Caco-2 (cell line): Measurements from ENCODE around the gene PPT2. TPM values are rescaled to one million over a fixed set of nuclear protein-coding genes. Genes with fewer than 3 reads are reported as not detected.
"Not testable (repeated sequence)": the region's sequence is repeated elsewhere in the genome, so short reads cannot be mapped to it uniquely, and the experiment has no call there.

ENCODE experiments used
- BruUV-seq: library from RNA; stranded (reverse); fragments of 400-500 nt; replicated peaks from 2 replicates; lab custom pipeline; 2021; lab: Mats Ljungman, UMichigan
- CTCF ChIA-PET: fragments of 300-600 bp; sonication (Branson Sonifier 250); formaldehyde crosslinking; loops from one replicate; lab custom pipeline; 2022; ENCODE audit warnings: antibody characterized with exemption; lab: Charles Lee
- POLR2A ChIA-PET: fragments of 300-600 bp; sonication (Branson Sonifier 250); formaldehyde crosslinking; loops from one replicate; lab custom pipeline; 2022; ENCODE audit warnings: antibody characterized with exemption; lab: Charles Lee
- DNase-seq, 2 experiments: peaks; one replicate each; pipeline versions ENCODE4 v3.0.0 to v3.0.0-alpha.2; 2020 to 2022
- H3K27me3 ChIP-seq: replicated peaks from 2 replicates; pipeline ENCODE4 v1.6.0; 2011; ENCODE audit warnings: low read length; ENCODE audit not compliant: control insufficient read depth, insufficient read depth
- H3K36me3 ChIP-seq: 2 replicates; pipeline ENCODE4 v1.5.1; 2011; ENCODE audit warnings: low read length; ENCODE audit not compliant: control insufficient read depth, insufficient read depth
- H3K4me1 ChIP-seq: fragments of 250-450 bp; sonication (Bioruptor Pico); 2 replicates; pipeline ENCODE4 v1.5.1; 2020; ENCODE audit warnings: mild to moderate bottlenecking
- H3K4me3 ChIP-seq: 2 replicates; pipeline ENCODE4 v1.5.1; 2011; ENCODE audit warnings: low read depth, mild to moderate bottlenecking, control low read depth, low read length
- H3K9me3 ChIP-seq: fragments of 250-450 bp; sonication (Bioruptor Pico); 2 replicates; pipeline ENCODE4 v1.5.1; 2020; ENCODE audit warnings: mild to moderate bottlenecking, moderate library complexity
- H3K27ac Mint-ChIP-seq: one replicate; pipeline ENCODE4 v1.8.0; 2022; ENCODE audit warnings: mixed read lengths; ENCODE audit not compliant: unreplicated experiment
- H3K27me3 Mint-ChIP-seq: one replicate; pipeline ENCODE4 v1.8.0; 2022; ENCODE audit warnings: mixed read lengths; ENCODE audit not compliant: insufficient read depth, unreplicated experiment
- H3K36me3 Mint-ChIP-seq: one replicate; pipeline ENCODE4 v1.8.0; 2022; ENCODE audit warnings: mild to moderate bottlenecking, mixed read lengths; ENCODE audit not compliant: insufficient read depth, unreplicated experiment
- H3K4me1 Mint-ChIP-seq: one replicate; pipeline ENCODE4 v1.8.0; 2022; ENCODE audit warnings: low read depth, mixed read lengths; ENCODE audit not compliant: unreplicated experiment
- H3K4me3 Mint-ChIP-seq: one replicate; pipeline ENCODE4 v1.8.0; 2022; ENCODE audit warnings: mild to moderate bottlenecking, moderate library complexity, mixed read lengths; ENCODE audit not compliant: unreplicated experiment
- H3K9me3 Mint-ChIP-seq: one replicate; pipeline ENCODE4 v1.8.0; 2022; ENCODE audit warnings: mixed read lengths; ENCODE audit not compliant: unreplicated experiment
- CTCF ChIP-seq, 2 experiments: fragments of 200-600 bp in 1 of 2; IDR thresholded peaks; 1 replicate in 1 of 2; 2 replicates in 1 of 2; pipeline versions ENCODE4 v1.5.1 to v1.8.0; 2011 to 2022; ENCODE audit warnings: antibody characterized with exemption in 1 of 2, control low read depth in 1 of 2, inconsistent platforms in 1 of 2, low read depth in 1 of 2, low read length in 1 of 2, mild to moderate bottlenecking in 1 of 2, moderate library complexity in 1 of 2; ENCODE audit not compliant: insufficient read depth in 1 of 2, severe bottlenecking in 1 of 2, unreplicated experiment in 1 of 2
- intact Hi-C: fragments of 100-400 bp; cut with micrococcal nuclease; formaldehyde crosslinking; loops from one replicate; pipeline ENCODE4 v1.10.0; 2022; ENCODE audit not compliant: unreplicated experiment
- total RNA-seq: library from RNA; stranded (reverse); gene quantifications from 2 replicates; pipeline ENCODE4 v1.2.3, GENCODE V29; 2022

PPT2 gene
- total RNA-seq, 1 experiment from 2014 or later = 80.8 TPM

GRCh38 chr6:32190911-32191677 is 37.2 kb downstream of the PPT2 start:
- H3K36me3 Mint-ChIP-seq = peaks cover 36% of the 10 kb centered on the region
- peaks cover 26% of the 10 kb centered on the region for H3K4me1 Mint-ChIP-seq
- TF ChIP-seq CTCF (IDR thresholded peaks at IDR 0.05; ENCODE audit: insufficient read depth in 1 of 2, low read depth in 1 of 2, low read length in 1 of 2, severe bottlenecking in 1 of 2, unreplicated experiment in 1 of 2) = no peak
- peaks cover 19% of the 10 kb centered on the region for H3K4me1 ChIP-seq
- BruUV-seq = no TSS peak
- CTCF ChIA-PET = interaction anchor here (0.5 to 1.2 kb wide), 2 partner anchors 63 to 74 kb away, joined by 3 read pairs; partner anchors contain the start of gene ATF6B
- no peak for DNase-seq
- no peaks in the 10 kb centered on the region for H3K27me3 Mint-ChIP-seq
- peaks cover 2% of the 10 kb centered on the region; the same call in 1 of the 2 replicates for H3K36me3 ChIP-seq
- intact Hi-C loops = loop anchor here (1.0 to 10.0 kb wide), 2 partner anchors 13 to 774 kb away; partner anchors contain the start of genes BRD2 and RNF5
- no peak overlapping the region for H3K27ac Mint-ChIP-seq
- H3K9me3 ChIP-seq = no peaks in the 10 kb centered on the region
- no peaks in the 10 kb centered on the region for H3K9me3 Mint-ChIP-seq
- no peaks in the 10 kb centered on the region for H3K27me3 ChIP-seq
- POLR2A ChIA-PET = interaction anchor here (0.8 kb wide), 1 partner anchor 781 kb away, joined by 5 read pairs; no protein-coding TSS in a partner anchor
- peak overlapping the region; percentile 83 for H3K4me3 Mint-ChIP-seq
- peak overlapping the region; percentile 62 for H3K4me3 ChIP-seq

- ChIA-PET CTCF (interaction anchor here (0.5 to 1.4 kb wide), 2 partner anchors 14 to 64 kb away, joined by 3 read pairs; partner anchors contain the start of gene ATF6B), POLR2A (no interaction called here)
- no peak overlapping the region for H3K27ac Mint-ChIP-seq
- no peaks in the 10 kb centered on the region for H3K9me3 ChIP-seq
- H3K36me3 ChIP-seq = peaks cover 2% of the 10 kb centered on the region; the same call in 1 of the 2 replicates
- H3K9me3 Mint-ChIP-seq = no peaks in the 10 kb centered on the region
- BruUV-seq = no TSS peak
- TF ChIP-seq CTCF (IDR thresholded peaks at IDR 0.05; ENCODE audit: insufficient read depth in 1 of 2, low read depth in 1 of 2, low read length in 1 of 2, severe bottlenecking in 1 of 2, unreplicated experiment in 1 of 2) = no peak
- H3K4me1 ChIP-seq = peaks cover 23% of the 10 kb centered on the region
- no peaks in the 10 kb centered on the region for H3K27me3 ChIP-seq
- H3K4me3 Mint-ChIP-seq = no peak overlapping the region
- H3K27me3 Mint-ChIP-seq = no peaks in the 10 kb centered on the region
- DNase-seq = no peak
- intact Hi-C loops = loop anchor here (10.0 kb wide), 1 partner anchor 773 kb away; the partner anchor contains the start of gene BRD2
- no peak overlapping the region for H3K4me3 ChIP-seq
- peaks cover 25% of the 10 kb centered on the region for H3K4me1 Mint-ChIP-seq
- H3K36me3 Mint-ChIP-seq = peaks cover 28% of the 10 kb centered on the region
These were observed 38.0 kb downstream of the PPT2 start for GRCh38 chr6:32191696-32192607.

- H3K27me3 Mint-ChIP-seq = no peaks in the 10 kb centered on the region
- no TSS peak for BruUV-seq
- no peak within 1 kb of the TSS for H3K27ac Mint-ChIP-seq
- CTCF ChIA-PET = interaction anchor here (1.4 kb wide), 1 partner anchor 15 kb away, joined by 3 read pairs; no protein-coding TSS in a partner anchor
- peaks cover 27% of the 10 kb centered on the region for H3K4me1 Mint-ChIP-seq
- intact Hi-C loops = loop anchor here (10.0 kb wide), 1 partner anchor 772 kb away; the partner anchor contains the start of gene BRD2
- H3K27me3 ChIP-seq = no peaks in the 10 kb centered on the region
- no peak within 1 kb of the TSS for H3K4me3 Mint-ChIP-seq
- no peak for DNase-seq
- no peak within 1 kb of the TSS for H3K4me3 ChIP-seq
- no peak for TF ChIP-seq CTCF (IDR thresholded peaks at IDR 0.05; ENCODE audit: insufficient read depth in 1 of 2, low read depth in 1 of 2, low read length in 1 of 2, severe bottlenecking in 1 of 2, unreplicated experiment in 1 of 2)
- no peaks in the 10 kb centered on the region for H3K9me3 Mint-ChIP-seq
- no peaks in the 10 kb centered on the region for H3K9me3 ChIP-seq
- POLR2A ChIA-PET = no interaction called here
- 0 out of 2 replicates have a peak, but pooled peaks cover 2% of the 10 kb centered on the region for H3K36me3 ChIP-seq
- H3K4me1 ChIP-seq = peaks cover 27% of the 10 kb centered on the region
- H3K36me3 Mint-ChIP-seq = peaks cover 21% of the 10 kb centered on the region
These were observed 38.7 kb downstream of the PPT2 start, which contains the start of gene GPSM3 for GRCh38 chr6:32192608-32193039. Gene GPSM3 (minus strand): TSS chr6:32192643. CDS start chr6:32192513, 130 bp downstream.

GRCh38 chr6:32193096-32193495 is 39.2 kb downstream of the PPT2 start:
- H3K27me3 Mint-ChIP-seq, H3K36me3 ChIP-seq, H3K9me3 ChIP-seq, POLR2A ChIA-PET, H3K4me3 Mint-ChIP-seq, DNase-seq, BruUV-seq, H3K4me3 ChIP-seq, H3K27me3 ChIP-seq, H3K27ac Mint-ChIP-seq, H3K9me3 Mint-ChIP-seq: not testable (repeated sequence)
- intact Hi-C loops = loop anchor here (10.0 kb wide), 1 partner anchor 772 kb away; the partner anchor contains the start of gene BRD2
- CTCF ChIA-PET = interaction anchor here (1.4 kb wide), 1 partner anchor 16 kb away, joined by 3 read pairs; no protein-coding TSS in a partner anchor
- peaks cover 27% of the 10 kb centered on the region for H3K4me1 ChIP-seq
- H3K4me1 Mint-ChIP-seq = peaks cover 27% of the 10 kb centered on the region
- H3K36me3 Mint-ChIP-seq = peaks cover 18% of the 10 kb centered on the region
